Activated CD4-positive, alpha-beta memory T cell treated with anti-CD3 and anti-CD28 coated beads, Interleukin-2, amount 10 ng/mL, durations not matched to agents 7 days and 5 days (primary cell): ENCODE data around the gene CIBAR2. TPM values are rescaled to one million over a fixed set of nuclear protein-coding genes. Genes with fewer than 3 reads are reported as not detected.
A peak's percentile ranks its signal among the peaks of the same experiment; 100 is the strongest.

Source experiments
- CTCF ChIA-PET: fragments of 350-600 bp; sonication (Branson Sonifier 250); formaldehyde crosslinking; loops from one replicate; lab custom pipeline; 2021; ENCODE audit warnings: antibody characterized with exemption, inconsistent platforms; lab: Charles Lee
- POLR2A ChIA-PET: fragments of 350-600 bp; sonication (Branson Sonifier 250); formaldehyde crosslinking; loops from one replicate; lab custom pipeline; 2021; ENCODE audit warnings: antibody characterized with exemption; lab: Charles Lee
- DNase-seq: peaks from one replicate; pipeline ENCODE4 v3.0.0-alpha.2; 2020
- H3K27ac Mint-ChIP-seq: one replicate; pipeline ENCODE4 v1.8.0; 2021; ENCODE audit warnings: mild to moderate bottlenecking, mixed read lengths
- H3K27me3 Mint-ChIP-seq: one replicate; pipeline ENCODE4 v1.8.0; 2021; ENCODE audit warnings: mixed read lengths
- H3K36me3 Mint-ChIP-seq: one replicate; pipeline ENCODE4 v1.8.0; 2021; ENCODE audit warnings: low read depth, mixed read lengths
- H3K4me1 Mint-ChIP-seq: one replicate; pipeline ENCODE4 v1.8.0; 2021; ENCODE audit warnings: mixed read lengths
- H3K4me3 Mint-ChIP-seq: one replicate; pipeline ENCODE4 v1.8.0; 2021; ENCODE audit warnings: mild to moderate bottlenecking, mixed read lengths
- H3K9me3 Mint-ChIP-seq: one replicate; pipeline ENCODE4 v1.8.0; 2021; ENCODE audit warnings: mixed read lengths
- total RNA-seq, 2 experiments: library from RNA; stranded (reverse); gene quantifications; one replicate each; pipeline ENCODE4 v1.2.3, GENCODE V29; 2021

Gene CIBAR2
- total RNA-seq, 2 experiments from 2014 or later, result not detected

DNA sequence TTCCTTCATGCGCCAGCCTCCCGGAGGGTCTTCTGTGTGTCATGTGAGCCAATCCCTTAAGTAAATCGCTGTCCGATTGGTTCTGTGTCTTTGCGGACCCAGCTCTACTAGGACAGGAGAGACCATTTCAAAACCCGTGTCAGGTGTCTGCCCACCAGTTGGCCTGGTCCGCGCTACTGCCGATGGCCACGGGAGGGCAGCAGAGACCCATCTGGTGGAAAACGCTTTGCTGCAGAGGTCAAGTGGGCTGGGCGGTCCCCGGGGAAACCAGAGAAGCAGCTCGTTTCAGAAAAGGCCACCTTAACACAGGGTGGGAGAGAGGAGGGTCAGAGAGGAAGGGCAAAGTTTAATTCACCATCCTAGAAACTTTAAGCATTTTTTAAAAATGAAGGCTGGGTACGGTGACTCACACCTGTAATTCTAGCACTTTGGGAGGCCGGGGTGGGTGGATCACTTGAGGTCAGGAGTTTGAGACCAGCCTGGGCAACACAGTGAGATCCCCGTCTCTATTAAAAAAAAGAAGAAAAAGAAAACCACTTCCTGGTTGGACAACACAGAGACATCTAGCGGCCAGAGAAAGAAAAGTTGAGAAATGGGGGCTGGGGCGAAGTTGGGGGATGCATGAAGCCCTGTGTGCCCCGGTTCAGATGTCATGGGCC, 2.8 kb upstream of the CIBAR2 start:
- no peaks in the 10 kb centered on the region for H3K9me3 Mint-ChIP-seq
- ChIA-PET POLR2A (no interaction called here), CTCF (interaction anchor here (0.8 to 1.5 kb wide), 18 partner anchors 8 to 191 kb away, joined by 3 to 22 read pairs (median 3); no protein-coding TSS in a partner anchor)
- H3K27ac Mint-ChIP-seq, result peak overlapping the region; percentile 66
- peak overlapping the region; percentile 58 for H3K4me3 Mint-ChIP-seq
- H3K36me3 Mint-ChIP-seq, result no peaks in the 10 kb centered on the region
- peak; percentile 85 for DNase-seq
- peaks cover 10% of the 10 kb centered on the region for H3K4me1 Mint-ChIP-seq
- H3K27me3 Mint-ChIP-seq, result no peaks in the 10 kb centered on the region

- no peaks in the 10 kb centered on the region for H3K27me3 Mint-ChIP-seq
Measured at GRCh38 chr16:85113913-85114312, 1.6 kb upstream of the CIBAR2 start.

GRCh38 chr16:85113168-85113733, 979 bp upstream of the CIBAR2 start:
- ChIA-PET POLR2A (no interaction called here), CTCF (interaction anchor here (1.1 to 1.4 kb wide), 3 partner anchors 8 to 58 kb away, joined by 3 to 4 read pairs (median 3); no protein-coding TSS in a partner anchor)
- DNase-seq, result no peak
- H3K27me3 Mint-ChIP-seq, result no peaks in the 10 kb centered on the region
- H3K9me3 Mint-ChIP-seq, result no peaks in the 10 kb centered on the region
- peaks cover 10% of the 10 kb centered on the region for H3K4me1 Mint-ChIP-seq
- no peak overlapping the region for H3K27ac Mint-ChIP-seq
- no peaks in the 10 kb centered on the region for H3K36me3 Mint-ChIP-seq
- no peak overlapping the region for H3K4me3 Mint-ChIP-seq

More at GRCh38 chr16:85113913-85114312, 1.6 kb upstream of the CIBAR2 start:
- Mint-ChIP-seq H3K4me3 (no peak overlapping the region), H3K4me1 (peaks cover 10% of the 10 kb centered on the region), H3K9me3 (no peaks in the 10 kb centered on the region), H3K27ac (no peak overlapping the region), H3K36me3 (no peaks in the 10 kb centered on the region)
- ChIA-PET CTCF (interaction anchor here (1.4 to 1.5 kb wide), 3 partner anchors 8 to 17 kb away, joined by 3 to 22 read pairs (median 4); no protein-coding TSS in a partner anchor), POLR2A (no interaction called here)
- no peak for DNase-seq

DNA sequence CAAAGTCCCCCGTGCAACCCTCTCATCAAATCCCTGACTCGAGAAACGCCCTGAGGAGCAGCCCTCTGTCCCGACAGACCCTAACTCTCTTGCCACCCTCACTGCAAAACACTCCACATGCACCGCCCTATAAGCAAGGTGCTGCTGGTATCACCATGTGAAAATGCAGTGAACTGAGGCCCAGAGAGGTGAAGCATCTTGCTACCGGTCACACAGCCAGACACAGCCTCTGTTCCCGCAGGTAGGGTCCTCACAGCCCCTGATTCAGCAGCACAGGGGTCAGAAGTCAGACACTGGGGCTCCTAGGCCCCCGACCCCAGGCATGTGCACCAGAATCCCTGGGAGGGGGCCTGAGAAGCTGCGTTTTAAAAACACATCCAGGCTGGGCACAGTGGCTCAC, 1.1 kb downstream of the CIBAR2 start:
- ChIA-PET POLR2A (no interaction called here), CTCF (no interaction called here)
- H3K4me1 Mint-ChIP-seq, result peaks cover 6% of the 10 kb centered on the region
- DNase-seq, result no peak
- H3K36me3 Mint-ChIP-seq, result no peaks in the 10 kb centered on the region
- H3K27me3 Mint-ChIP-seq, result no peaks in the 10 kb centered on the region
- no peak overlapping the region for H3K4me3 Mint-ChIP-seq
- no peaks in the 10 kb centered on the region for H3K9me3 Mint-ChIP-seq
- H3K27ac Mint-ChIP-seq, result no peak overlapping the region

GRCh38 chr16:85110105-85110504, 2.2 kb downstream of the CIBAR2 start:
- Mint-ChIP-seq H3K4me3 (no peak overlapping the region), H3K27me3 (no peaks in the 10 kb centered on the region), H3K27ac (no peak overlapping the region), H3K36me3 (no peaks in the 10 kb centered on the region), H3K4me1 (peaks cover 9% of the 10 kb centered on the region), H3K9me3 (no peaks in the 10 kb centered on the region)
- ChIA-PET CTCF (no interaction called here), POLR2A (no interaction called here)
- DNase-seq, result no peak

DNA sequence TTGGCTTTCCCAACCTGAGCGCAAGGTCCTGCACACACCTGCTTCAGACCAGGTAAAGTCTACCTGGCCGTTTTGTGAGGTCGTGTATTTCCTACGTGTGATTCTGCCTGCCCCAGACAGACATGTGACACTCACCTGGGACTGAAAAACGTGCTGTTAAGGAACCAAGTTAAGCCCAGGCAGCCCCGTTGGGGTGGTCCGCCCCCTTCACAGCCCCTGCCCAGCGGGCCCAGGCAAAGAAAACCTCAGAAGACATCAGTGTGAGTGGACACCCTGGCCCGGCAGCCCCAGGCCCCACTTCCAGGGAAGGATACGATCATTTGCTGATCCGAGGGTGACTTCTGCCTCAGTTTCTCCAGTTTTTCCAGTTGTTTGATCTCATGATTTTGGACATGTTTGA, 4.7 kb downstream of the CIBAR2 start:
- POLR2A ChIA-PET, result no interaction called here
- no peaks in the 10 kb centered on the region for H3K27me3 Mint-ChIP-seq
- H3K9me3 Mint-ChIP-seq, result no peaks in the 10 kb centered on the region
- CTCF ChIA-PET, result no interaction called here
- H3K36me3 Mint-ChIP-seq, result no peaks in the 10 kb centered on the region
- peaks cover 26% of the 10 kb centered on the region for H3K4me1 Mint-ChIP-seq
- no peak overlapping the region for H3K27ac Mint-ChIP-seq
- no peak for DNase-seq
- H3K4me3 Mint-ChIP-seq, result no peak overlapping the region

DNA sequence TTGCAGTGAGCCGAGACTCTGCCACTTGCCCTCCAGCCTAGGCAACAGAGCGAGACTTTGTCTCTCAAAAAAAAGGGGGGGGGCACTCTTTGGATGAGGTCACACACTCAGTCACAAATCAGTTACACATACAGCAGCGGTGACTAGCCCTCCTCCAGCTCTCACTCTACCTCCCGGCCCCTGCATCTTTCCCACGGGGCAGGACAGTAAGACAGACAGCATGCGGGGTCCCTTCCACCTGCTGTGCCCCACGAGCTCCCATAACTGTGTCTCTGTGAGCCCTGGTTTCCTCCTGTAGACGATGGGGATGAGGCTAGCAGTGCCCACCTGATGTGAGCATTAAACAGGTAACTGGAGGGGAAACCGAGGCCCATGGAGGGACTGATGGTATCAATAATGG, 5.2 kb downstream of the CIBAR2 start:
- H3K36me3 Mint-ChIP-seq, result no peaks in the 10 kb centered on the region
- ChIA-PET POLR2A (no interaction called here), CTCF (no interaction called here)
- no peaks in the 10 kb centered on the region for H3K9me3 Mint-ChIP-seq
- no peak overlapping the region for H3K4me3 Mint-ChIP-seq
- DNase-seq, result no peak
- no peaks in the 10 kb centered on the region for H3K27me3 Mint-ChIP-seq
- peaks cover 26% of the 10 kb centered on the region for H3K4me1 Mint-ChIP-seq
- H3K27ac Mint-ChIP-seq, result no peak overlapping the region

GRCh38 chr16:85105475-85105874, 6.8 kb downstream of the CIBAR2 start:
- Mint-ChIP-seq H3K27me3 (no peaks in the 10 kb centered on the region), H3K4me3 (no peak overlapping the region), H3K36me3 (no peaks in the 10 kb centered on the region), H3K27ac (peak overlapping the region; percentile 25), H3K4me1 (peaks cover 28% of the 10 kb centered on the region), H3K9me3 (no peaks in the 10 kb centered on the region)
- no peak for DNase-seq
- POLR2A ChIA-PET, result interaction anchor here (1.1 to 1.2 kb wide), 2 partner anchors 50 to 77 kb away, joined by 3 to 11 read pairs; no protein-coding TSS in a partner anchor
- CTCF ChIA-PET, result interaction anchor here (0.8 to 2.6 kb wide), 5 partner anchors 8 to 19 kb away, joined by 3 to 22 read pairs (median 4); no protein-coding TSS in a partner anchor

DNA sequence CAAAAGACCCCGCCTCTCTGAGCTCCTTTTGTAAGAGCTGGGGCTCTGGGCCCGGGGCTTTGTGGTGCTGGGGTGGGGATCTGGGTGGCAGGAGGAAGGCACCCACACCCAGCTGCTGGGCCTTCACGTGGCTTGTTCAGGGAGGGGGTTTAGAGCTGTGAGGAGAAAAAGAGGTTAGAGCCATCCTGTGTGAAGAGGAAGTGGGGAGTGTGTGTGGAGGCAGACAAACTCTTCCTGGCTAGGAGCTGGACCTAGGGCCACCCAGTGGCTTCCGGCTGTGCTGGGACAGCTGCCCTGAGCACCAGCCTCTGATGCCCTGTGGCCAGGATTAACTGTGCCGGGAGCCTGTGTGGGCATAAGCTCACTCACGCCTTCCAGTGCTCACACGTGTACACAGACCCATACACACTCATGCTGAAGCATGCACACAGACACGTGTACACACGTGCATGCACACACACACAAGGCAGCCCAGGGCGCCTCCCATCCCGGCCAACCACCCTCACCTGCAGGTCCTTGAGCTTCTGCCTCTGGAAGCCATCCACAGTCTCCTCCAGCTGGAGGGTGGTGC, 7.4 kb downstream of the CIBAR2 start:
- Mint-ChIP-seq H3K4me1 (peaks cover 28% of the 10 kb centered on the region), H3K27ac (peak overlapping the region; percentile 60), H3K27me3 (no peaks in the 10 kb centered on the region), H3K4me3 (no peak overlapping the region), H3K9me3 (no peaks in the 10 kb centered on the region), H3K36me3 (no peaks in the 10 kb centered on the region)
- ChIA-PET CTCF (interaction anchor here (0.8 to 2.6 kb wide), 6 partner anchors 8 to 78 kb away, joined by 3 to 22 read pairs (median 4); partner anchors contain the start of gene KIAA0513), POLR2A (interaction anchor here (0.9 to 1.2 kb wide), 3 partner anchors 18 to 76 kb away, joined by 3 to 11 read pairs (median 4); no protein-coding TSS in a partner anchor)
- peak; percentile 52 for DNase-seq

DNA sequence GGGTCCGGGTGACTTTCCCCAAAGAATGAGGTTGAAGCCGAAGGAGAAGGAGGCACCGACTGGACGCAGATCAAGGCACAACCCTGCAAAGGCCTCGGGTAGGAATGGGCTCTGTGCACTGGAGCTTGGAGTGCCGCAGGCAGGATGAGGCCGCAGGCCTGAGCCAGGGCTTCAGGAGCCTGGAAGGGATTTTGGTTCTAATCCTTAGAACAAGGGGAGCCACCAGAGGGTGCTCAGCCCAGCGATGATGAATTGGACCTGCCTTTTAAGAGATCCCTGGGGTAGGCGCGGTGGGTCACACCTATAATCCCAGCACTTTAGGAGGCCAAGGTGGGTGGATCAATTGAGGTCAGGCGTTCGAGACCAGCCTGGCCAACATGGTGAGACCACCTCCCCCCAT, 8.1 kb downstream of the CIBAR2 start:
- Mint-ChIP-seq H3K9me3 (no peaks in the 10 kb centered on the region), H3K27ac (no peak overlapping the region), H3K4me1 (peaks cover 28% of the 10 kb centered on the region), H3K27me3 (no peaks in the 10 kb centered on the region), H3K36me3 (no peaks in the 10 kb centered on the region), H3K4me3 (no peak overlapping the region)
- no peak for DNase-seq
- CTCF ChIA-PET, result interaction anchor here (1.1 to 2.6 kb wide), 4 partner anchors 9 to 77 kb away, joined by 4 to 22 read pairs (median 8); partner anchors contain the start of gene KIAA0513
- POLR2A ChIA-PET, result interaction anchor here (0.9 to 1.2 kb wide), 2 partner anchors 18 to 48 kb away, joined by 4 to 11 read pairs; no protein-coding TSS in a partner anchor

DNA sequence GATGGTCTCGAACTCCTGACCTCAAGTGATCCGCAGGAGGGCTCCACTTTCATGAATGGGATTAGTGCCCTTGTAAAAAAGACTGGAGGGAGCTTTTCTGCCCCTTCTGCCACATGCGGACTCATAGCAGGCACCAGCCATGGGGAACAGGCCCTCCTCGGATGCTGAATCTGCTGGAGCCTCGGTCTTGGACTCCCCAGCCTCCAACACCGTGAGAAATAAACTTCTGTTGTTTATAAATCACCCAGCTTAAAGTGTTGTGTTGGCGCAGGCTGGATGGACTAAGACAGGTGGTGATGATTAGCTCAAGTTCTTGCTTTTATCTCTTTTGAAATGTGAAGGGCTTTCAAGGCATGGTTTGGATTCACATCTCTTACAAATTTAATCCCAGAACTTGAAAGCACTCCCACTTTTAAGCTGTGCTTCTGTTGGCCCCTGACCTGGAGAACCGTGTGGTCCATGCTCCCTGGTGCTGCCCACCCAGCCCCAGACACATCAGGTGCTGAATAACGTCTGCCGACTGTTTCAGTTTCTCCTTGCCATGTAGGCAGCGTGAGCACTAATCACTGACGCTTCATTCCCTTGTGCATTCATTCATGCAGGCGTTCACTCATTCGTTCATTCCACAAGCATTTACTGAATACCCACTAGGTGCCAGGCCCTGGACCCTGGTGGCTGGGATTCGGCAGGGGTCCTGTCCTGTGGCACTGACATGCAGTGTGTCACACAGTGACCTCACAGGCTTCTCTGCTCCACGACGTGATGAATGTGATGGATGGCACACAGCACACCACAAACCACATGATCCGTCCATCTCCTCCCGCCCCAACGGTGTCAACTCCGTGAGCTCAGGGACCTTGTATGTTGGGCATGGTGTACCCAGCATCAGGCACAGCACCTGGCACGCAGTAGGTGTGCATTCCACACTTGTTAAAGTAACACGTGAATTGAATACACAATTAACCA, 8.9 kb downstream of the CIBAR2 start:
- no peak overlapping the region for H3K27ac Mint-ChIP-seq
- no peaks in the 10 kb centered on the region for H3K27me3 Mint-ChIP-seq
- no peak overlapping the region for H3K4me3 Mint-ChIP-seq

DNA sequence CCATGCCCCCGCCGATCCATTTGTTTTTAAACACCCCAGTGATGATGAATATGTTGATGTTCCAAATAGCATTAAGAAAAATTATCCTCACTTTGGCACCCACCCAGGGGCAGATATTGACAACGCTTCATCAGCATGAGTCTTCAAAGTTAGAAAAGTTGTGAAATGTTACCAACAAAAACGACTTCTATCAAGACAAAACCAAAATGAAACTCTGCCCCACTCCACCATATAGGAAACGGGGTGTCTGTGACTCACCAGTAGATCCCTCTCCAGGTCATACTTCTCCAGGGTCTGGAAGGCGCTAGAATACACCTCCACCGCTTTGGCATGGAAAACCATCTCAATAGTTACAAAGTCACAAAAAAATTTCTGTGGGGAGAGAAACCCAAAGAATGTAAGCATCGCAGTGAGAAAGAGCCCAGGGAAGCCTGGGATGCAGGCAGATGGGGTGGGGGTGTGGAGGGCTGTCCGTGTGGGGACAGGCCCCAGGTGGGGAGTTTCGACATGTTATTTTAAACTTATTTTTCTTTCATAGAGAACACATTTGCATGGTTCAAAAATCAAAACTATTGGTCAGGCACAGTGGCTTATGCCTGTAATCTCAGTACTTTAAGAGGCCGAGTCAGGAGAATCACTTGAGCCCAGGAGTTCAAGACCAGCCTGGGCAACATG, 10.2 kb downstream of the CIBAR2 start:
- H3K36me3 Mint-ChIP-seq, result no peaks in the 10 kb centered on the region
- H3K27me3 Mint-ChIP-seq, result no peaks in the 10 kb centered on the region
- CTCF ChIA-PET, result interaction anchor here (1.5 kb wide), 1 partner anchor 13 kb away, joined by 3 read pairs; no protein-coding TSS in a partner anchor
- H3K4me1 Mint-ChIP-seq, result peaks cover 28% of the 10 kb centered on the region
- H3K4me3 Mint-ChIP-seq, result no peak overlapping the region
- POLR2A ChIA-PET, result no interaction called here
- DNase-seq, result no peak
- H3K27ac Mint-ChIP-seq, result no peak overlapping the region
- H3K9me3 Mint-ChIP-seq, result no peaks in the 10 kb centered on the region

More for the DNA sequence above, 8.9 kb downstream of the CIBAR2 start:
- Mint-ChIP-seq H3K4me1 (peaks cover 28% of the 10 kb centered on the region), H3K9me3 (no peaks in the 10 kb centered on the region), H3K36me3 (no peaks in the 10 kb centered on the region)
- ChIA-PET POLR2A (no interaction called here), CTCF (interaction anchor here (1.0 to 1.5 kb wide), 2 partner anchors 9 to 11 kb away, joined by 3 read pairs; partner anchors contain the start of gene CIBAR2)
- DNase-seq, result no peak
